Subcutaneous abdominal adipose tissue (tissue), 5 donors: ENCODE results near the gene OR52I2.
A peak's percentile ranks its signal among the peaks of the same experiment; 100 is the strongest.

Experiments
- H3K27ac ChIP-seq: one replicate; pipeline ENCODE4 v1.7.0; 2013; ENCODE audit warnings: low read depth, mild to moderate bottlenecking, inconsistent platforms, low read length, moderate library complexity
- H3K27me3 ChIP-seq, 5 donors: one replicate each; pipeline ENCODE4 v1.7.0; 2013; ENCODE audit warnings: low read length in 5 of 5, inconsistent platforms in 1 of 5; ENCODE audit not compliant: control insufficient read depth in 5 of 5, insufficient read depth in 4 of 5
- H3K36me3 ChIP-seq, 5 donors: one replicate each; pipeline ENCODE4 v1.7.0; 2013; ENCODE audit warnings: low read length in 5 of 5; ENCODE audit not compliant: control insufficient read depth in 5 of 5, insufficient read depth in 5 of 5
- H3K4me1 ChIP-seq, 5 donors: one replicate each; pipeline ENCODE4 v1.7.0; 2013; ENCODE audit warnings: low read length in 5 of 5, mild to moderate bottlenecking in 3 of 5, moderate library complexity in 1 of 5; ENCODE audit not compliant: control insufficient read depth in 5 of 5, insufficient read depth in 5 of 5
- H3K4me3 ChIP-seq, 5 donors: one replicate each; pipeline ENCODE4 v1.7.0; 2013; ENCODE audit warnings: low read length in 5 of 5, low read depth in 1 of 5
- H3K9ac ChIP-seq, 5 donors: one replicate each; pipeline ENCODE4 v1.7.0; 2013; ENCODE audit warnings: low read length in 5 of 5, mild to moderate bottlenecking in 4 of 5, moderate library complexity in 3 of 5
- H3K9me3 ChIP-seq, 5 donors: one replicate each; pipeline ENCODE4 v1.7.0; 2013; ENCODE audit warnings: low read length in 5 of 5; ENCODE audit not compliant: control insufficient read depth in 5 of 5
- donor health status: healthy.
- donor health status: healthy.
- donor health status: healthy.
- donor health status: healthy.
- donor health status: healthy.

OR52I2 gene

GRCh38 chr11:4565371-4565770 is 16.2 kb upstream of the OR52I2 start:
- Histone ChIP-seq H3K4me3 (no peak overlapping the region), H3K9me3 (peaks cover 0 to 6% (median 0%) of the 10 kb centered on the region in 5 donors), H3K4me1 (peaks cover 0 to 18% (median 0%) of the 10 kb centered on the region in 5 donors)

GRCh38 chr11:4569075-4569474 is 12.5 kb upstream of the OR52I2 start:
- no peaks in the 10 kb centered on the region for H3K36me3 ChIP-seq
- H3K27me3 ChIP-seq = no peaks in the 10 kb centered on the region

More at GRCh38 chr11:4565371-4565770, 16.2 kb upstream of the OR52I2 start:
- Histone ChIP-seq H3K27me3 (no peaks in the 10 kb centered on the region), H3K27ac (peak overlapping the region; percentile 75), H3K36me3 (no peaks in the 10 kb centered on the region), H3K9ac (no peak overlapping the region)

GRCh38 chr11:4576880-4577279 is 4.7 kb upstream of the OR52I2 start:
- H3K9me3 ChIP-seq = no peaks in the 10 kb centered on the region
- peaks cover 0 to 3% (median 0%) of the 10 kb centered on the region in 5 donors for H3K27me3 ChIP-seq
- H3K36me3 ChIP-seq = no peaks in the 10 kb centered on the region
- no peak overlapping the region for H3K27ac ChIP-seq
- H3K4me1 ChIP-seq = no peaks in the 10 kb centered on the region
- no peak overlapping the region for H3K4me3 ChIP-seq
- no peak overlapping the region for H3K9ac ChIP-seq

More at GRCh38 chr11:4569075-4569474, 12.5 kb upstream of the OR52I2 start:
- Histone ChIP-seq H3K4me1 (peaks cover 0 to 18% (median 0%) of the 10 kb centered on the region in 5 donors), H3K27ac (no peak overlapping the region), H3K4me3 (no peak overlapping the region), H3K9me3 (peaks cover 0 to 3% (median 0%) of the 10 kb centered on the region in 5 donors), H3K9ac (no peak overlapping the region)

- no peak overlapping the region for H3K9ac ChIP-seq
- no peaks in the 10 kb centered on the region for H3K36me3 ChIP-seq
- H3K4me1 ChIP-seq = no peaks in the 10 kb centered on the region
- no peak overlapping the region for H3K4me3 ChIP-seq
- H3K9me3 ChIP-seq = no peaks in the 10 kb centered on the region
- peaks cover 0 to 3% (median 0%) of the 10 kb centered on the region in 5 donors for H3K27me3 ChIP-seq
- H3K27ac ChIP-seq = no peak overlapping the region
These were observed 3.8 kb upstream of the OR52I2 start for GRCh38 chr11:4577761-4578160.

- no peak overlapping the region for H3K27ac ChIP-seq
- peaks cover 0 to 6% (median 0%) of the 10 kb centered on the region in 5 donors for H3K27me3 ChIP-seq
- no peak overlapping the region for H3K9ac ChIP-seq
- H3K36me3 ChIP-seq = no peaks in the 10 kb centered on the region
- H3K4me3 ChIP-seq = no peak overlapping the region
- H3K9me3 ChIP-seq = no peaks in the 10 kb centered on the region
- no peaks in the 10 kb centered on the region for H3K4me1 ChIP-seq
These were observed 2.9 kb upstream of the OR52I2 start for GRCh38 chr11:4578624-4579023.

GRCh38 chr11:4580124-4580523 is 1.4 kb upstream of the OR52I2 start:
- H3K4me3 ChIP-seq = no peak overlapping the region
- H3K27ac ChIP-seq = no peak overlapping the region
- no peaks in the 10 kb centered on the region for H3K9me3 ChIP-seq
- peaks cover 0 to 6% (median 0%) of the 10 kb centered on the region in 5 donors for H3K27me3 ChIP-seq
- no peaks in the 10 kb centered on the region for H3K36me3 ChIP-seq
- no peaks in the 10 kb centered on the region for H3K4me1 ChIP-seq
- no peak overlapping the region for H3K9ac ChIP-seq

- Histone ChIP-seq H3K9me3 (no peaks in the 10 kb centered on the region), H3K4me1 (no peaks in the 10 kb centered on the region), H3K36me3 (no peaks in the 10 kb centered on the region), H3K27ac (no peak overlapping the region), H3K27me3 (peaks cover 0 to 10% (median 0%) of the 10 kb centered on the region in 5 donors), H3K4me3 (no peak overlapping the region), H3K9ac (no peak overlapping the region)
These were observed 7.5 kb downstream of the OR52I2 start for GRCh38 chr11:4589017-4589416.

- Histone ChIP-seq H3K9me3 (no peaks in the 10 kb centered on the region), H3K4me3 (no peak within 1 kb of the TSS), H3K9ac (no peak within 1 kb of the TSS), H3K27ac (no peak within 1 kb of the TSS), H3K4me1 (no peaks in the 10 kb centered on the region), H3K27me3 (peaks cover 0 to 3% (median 0%) of the 10 kb centered on the region in 5 donors), H3K36me3 (peaks cover 4 to 14% (median 11%) of the 10 kb centered on the region in 5 donors)
These were observed 12.2 kb downstream of the OR52I2 start, which contains the start of gene OR52I1 for GRCh38 chr11:4593739-4594138. TSS of gene OR52I1 (plus strand) at chr11:4594039. CDS start at chr11:4594039, 0 bp downstream.

- H3K9ac ChIP-seq = no peak overlapping the region
- no peaks in the 10 kb centered on the region for H3K9me3 ChIP-seq
- no peak overlapping the region for H3K4me3 ChIP-seq
- no peaks in the 10 kb centered on the region for H3K27me3 ChIP-seq
- H3K36me3 ChIP-seq = peaks cover 16 to 53% (median 48%) of the 10 kb centered on the region in 5 donors
- peaks cover 0 to 20% (median 19%) of the 10 kb centered on the region in 5 donors for H3K4me1 ChIP-seq
- no peak overlapping the region for H3K27ac ChIP-seq
These were observed 23.5 kb downstream of the OR52I2 start for GRCh38 chr11:4605057-4605456.

- Histone ChIP-seq H3K4me1 (peaks cover 0 to 22% (median 20%) of the 10 kb centered on the region in 5 donors), H3K27me3 (no peaks in the 10 kb centered on the region), H3K36me3 (peaks cover 16 to 39% (median 34%) of the 10 kb centered on the region in 5 donors), H3K27ac (no peak overlapping the region), H3K9me3 (no peaks in the 10 kb centered on the region), H3K4me3 (peak overlapping the region in 4 of 5 donors; percentile 71 to 81 (median 77)), H3K9ac (peak overlapping the region in 1 of 5 donors; percentile 84)
These were observed 24.9 kb downstream of the OR52I2 start for GRCh38 chr11:4606231-4607015.
